CD14-positive monocyte (primary cell): ENCODE data around the gene CHRNB1. TPM values are rescaled to one million over a fixed set of nuclear protein-coding genes. Genes with fewer than 3 reads are reported as not detected.

Source experiments
- DNase-seq, 3 donors: peaks; one replicate each; pipeline ENCODE4 v3.0.0-alpha.2; 2011 to 2022
- H2AFZ ChIP-seq: 2 replicates; pipeline ENCODE4 v1.6.0; 2012; ENCODE audit warnings: mild to moderate bottlenecking, low read depth, low read length, inconsistent platforms; ENCODE audit not compliant: insufficient read depth, poor library complexity, severe bottlenecking
- H3K27ac ChIP-seq, 2 donors: 1 replicate in 1 of 2; 2 replicates in 1 of 2; pipeline ENCODE4 v1.5.1; 2012 to 2013; ENCODE audit warnings: low read length in 2 of 2, control low read depth in 1 of 2, inconsistent platforms in 1 of 2, low read depth in 1 of 2, mild to moderate bottlenecking in 1 of 2
- H3K27me3 ChIP-seq, 2 donors: one replicate each; pipeline versions ENCODE4 v1.6.0 to v1.6.1; 2011 to 2013; ENCODE audit warnings: low read length in 2 of 2; ENCODE audit not compliant: control insufficient read depth in 2 of 2, insufficient read depth in 2 of 2
- H3K36me3 ChIP-seq, 2 donors: replicated peaks in 1 of 2; 1 replicate in 1 of 2; 2 replicates in 1 of 2; pipeline versions ENCODE4 v1.5.1 to v1.6.1; 2012 to 2013; ENCODE audit warnings: low read length in 2 of 2, control low read depth in 1 of 2, inconsistent platforms in 1 of 2, mild to moderate bottlenecking in 1 of 2; ENCODE audit not compliant: insufficient read depth in 2 of 2, control insufficient read depth in 1 of 2
- H3K4me1 ChIP-seq, 2 donors: 1 replicate in 1 of 2; 2 replicates in 1 of 2; pipeline versions ENCODE4 v1.5.1 to v1.6.1; 2012 to 2013; ENCODE audit warnings: low read length in 2 of 2, control low read depth in 1 of 2, inconsistent platforms in 1 of 2, mild to moderate bottlenecking in 1 of 2, moderate library complexity in 1 of 2; ENCODE audit not compliant: insufficient read depth in 2 of 2, control insufficient read depth in 1 of 2
- H3K4me2 ChIP-seq: replicated peaks from 2 replicates; pipeline ENCODE3; 2012; ENCODE audit warnings: low read length, moderate library complexity, mild to moderate bottlenecking; ENCODE audit not compliant: poor library complexity, severe bottlenecking; ENCODE audit errors: extremely low read depth
- H3K4me3 ChIP-seq, 3 experiments: fragments of 200-600 bp in 1 of 3; sonication (generic) in 1 of 3; replicated peaks in 1 of 3; 1 replicate in 2 of 3; 2 replicates in 1 of 3; pipeline ENCODE4 v1.5.1; 2011 to 2013; ENCODE audit warnings: low read length in 3 of 3, mild to moderate bottlenecking in 3 of 3, control low read depth in 2 of 3, low read depth in 2 of 3, inconsistent platforms in 1 of 3, moderate library complexity in 1 of 3
- H3K79me2 ChIP-seq: 2 replicates; pipeline ENCODE4 v1.6.0; 2012; ENCODE audit warnings: mild to moderate bottlenecking, control low read depth, inconsistent platforms, low read length, moderate library complexity; ENCODE audit not compliant: insufficient read depth
- H3K9ac ChIP-seq: 2 replicates; pipeline ENCODE4 v1.6.0; 2017; ENCODE audit warnings: low read length, mild to moderate bottlenecking; ENCODE audit not compliant: insufficient read depth, poor library complexity, severe bottlenecking
- H3K9me3 ChIP-seq, 2 donors: replicated peaks in 1 of 2; 1 replicate in 1 of 2; 2 replicates in 1 of 2; pipeline versions ENCODE4 v1.5.1 to v1.6.1; 2012 to 2013; ENCODE audit warnings: low read length in 2 of 2, control low read depth in 1 of 2; ENCODE audit not compliant: control insufficient read depth in 1 of 2, insufficient read depth in 1 of 2
- H4K20me1 ChIP-seq: 2 replicates; pipeline ENCODE4 v1.6.0; 2012; ENCODE audit warnings: mild to moderate bottlenecking, low read length, control low read depth, moderate library complexity; ENCODE audit not compliant: insufficient read depth
- H3K27ac Mint-ChIP-seq, 7 donors: one replicate each; pipeline ENCODE4 v1.8.0; 2020; ENCODE audit warnings: mild to moderate bottlenecking in 7 of 7, mixed read lengths in 7 of 7, moderate library complexity in 6 of 7, inconsistent platforms in 2 of 7
- H3K27me3 Mint-ChIP-seq, 3 donors: one replicate each; pipeline ENCODE4 v1.8.0; 2021 to 2022; ENCODE audit warnings: low read depth in 3 of 3, mild to moderate bottlenecking in 3 of 3, mixed read lengths in 3 of 3, moderate library complexity in 3 of 3, inconsistent platforms in 1 of 3
- H3K36me3 Mint-ChIP-seq, 2 donors: one replicate each; pipeline ENCODE4 v1.8.0; 2020; ENCODE audit warnings: mixed read lengths in 2 of 2, inconsistent platforms in 1 of 2, mild to moderate bottlenecking in 1 of 2
- H3K4me1 Mint-ChIP-seq: one replicate; pipeline ENCODE4 v1.8.0; 2020; ENCODE audit warnings: mild to moderate bottlenecking, mixed read lengths
- H3K4me3 Mint-ChIP-seq, 2 donors: one replicate each; pipeline ENCODE4 v1.8.0; 2020; ENCODE audit warnings: mild to moderate bottlenecking in 2 of 2, mixed read lengths in 2 of 2, moderate library complexity in 1 of 2
- H3K9me3 Mint-ChIP-seq, 7 donors: one replicate each; pipeline ENCODE4 v1.8.0; 2020 to 2022; ENCODE audit warnings: mixed read lengths in 7 of 7, mild to moderate bottlenecking in 6 of 7, moderate library complexity in 6 of 7, inconsistent platforms in 2 of 7
- WGBS: methylation state at CpG from one replicate; pipeline ENCODE4 v1.1.5; 2013; ENCODE audit warnings: missing lambda C conversion rate; ENCODE audit not compliant: insufficient coverage; 5-methylcytosine and 5-hydroxymethylcytosine counted together
- intact Hi-C, 2 donors: fragments of 100-400 bp; cut with micrococcal nuclease; formaldehyde crosslinking; loops; one replicate each; pipeline versions ENCODE4 v1.15.0 to v1.15.1; 2023
- polyA plus RNA-seq, 3 donors: library from polyadenylated mRNA; depleted of rRNA in 1 of 3; unstranded in 2 of 3; stranded (reverse) in 1 of 3; fragments of 300-500 nt in 2 of 3; fragments of >200 nt in 1 of 3; fragmentation: Illumina TruSeq in 2 of 3; gene quantifications; 1 replicate in 2 of 3; 2 replicates in 1 of 3; pipeline ENCODE4 v1.2.3, GENCODE V29; 2012 to 2021
- TF ChIP-seq, protein P1 (sequence below): fragments of 200-600 bp; IDR thresholded peaks from one replicate; pipeline ENCODE4 v1.8.0; 2022; ENCODE audit warnings: antibody characterized with exemption, mild to moderate bottlenecking

CHRNB1 gene
- polyA plus RNA-seq, 3 donors, result 9.3 to 15.7 (median 14.7) TPM

DNA sequence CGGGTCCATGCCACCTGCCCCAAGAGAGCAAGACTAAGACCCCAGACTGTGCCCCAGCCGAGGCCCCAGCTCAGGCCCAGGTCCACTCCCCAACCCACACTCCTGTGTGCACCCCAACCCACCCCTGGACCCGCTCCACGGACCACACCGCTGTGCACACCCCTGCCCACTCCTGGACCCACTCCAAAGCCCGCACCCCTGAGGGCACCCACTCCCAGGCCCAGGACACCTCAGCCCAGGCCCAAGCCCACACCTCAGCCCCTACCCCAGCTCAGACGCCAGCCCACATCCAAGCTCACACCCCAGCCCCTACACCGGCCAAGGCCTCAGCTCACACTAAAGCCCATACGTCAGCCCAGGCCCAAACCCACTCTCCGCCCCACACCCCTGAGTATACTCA lies 15.1 kb upstream of the CHRNB1 start:
- DNase-seq, result no peak

DNA sequence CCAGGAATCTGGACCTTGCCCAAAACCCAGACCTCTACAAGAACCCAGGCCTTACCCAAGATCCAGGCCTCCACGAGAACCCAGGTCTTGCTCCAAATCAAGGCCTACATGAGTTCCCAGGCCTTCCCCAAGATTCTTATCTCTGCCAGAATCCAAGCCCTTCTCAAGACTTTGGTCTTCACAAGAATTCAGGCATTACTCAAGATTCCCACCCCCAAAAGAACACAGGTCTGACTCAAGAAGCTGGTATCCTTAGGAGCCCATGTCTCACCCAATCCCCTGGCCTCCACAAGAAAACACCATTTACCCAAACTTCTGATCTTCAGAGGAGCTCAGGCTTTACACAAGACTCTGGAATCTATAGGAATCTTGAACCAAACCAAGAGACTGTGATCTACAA lies 13.6 kb upstream of the CHRNB1 start:
- Histone ChIP-seq H3K4me2 (no peak overlapping the region), H3K4me1 (peaks cover 10 to 12% of the 10 kb centered on the region in 2 donors), H2AFZ (no peak overlapping the region), H3K36me3 (no peaks in the 10 kb centered on the region), H3K27me3 (no peaks in the 10 kb centered on the region), H3K79me2 (peaks cover 4% of the 10 kb centered on the region), H4K20me1 (peaks cover under 1% of the 10 kb centered on the region), H3K9ac (no peak overlapping the region), H3K27ac (no peak overlapping the region), H3K9me3 (no peaks in the 10 kb centered on the region), H3K4me3 (no peak overlapping the region)
- DNase-seq, result no peak
- peaks cover 11% of the 10 kb centered on the region for H3K4me1 Mint-ChIP-seq
- intact Hi-C loops, result loop anchor here in 1 of 2 donors (5.0 to 10.0 kb wide), 3 partner anchors 44 to 254 kb away; partner anchors contain the start of genes SENP3, TP53 and WRAP53
- no peak overlapping the region for H3K4me3 Mint-ChIP-seq
- 100% methylated on average over 1 of the region's 1 CpG for WGBS
- H3K36me3 Mint-ChIP-seq, result no peaks in the 10 kb centered on the region
- H3K27me3 Mint-ChIP-seq, result no peaks in the 10 kb centered on the region
- TF ChIP-seq, protein P1, sequence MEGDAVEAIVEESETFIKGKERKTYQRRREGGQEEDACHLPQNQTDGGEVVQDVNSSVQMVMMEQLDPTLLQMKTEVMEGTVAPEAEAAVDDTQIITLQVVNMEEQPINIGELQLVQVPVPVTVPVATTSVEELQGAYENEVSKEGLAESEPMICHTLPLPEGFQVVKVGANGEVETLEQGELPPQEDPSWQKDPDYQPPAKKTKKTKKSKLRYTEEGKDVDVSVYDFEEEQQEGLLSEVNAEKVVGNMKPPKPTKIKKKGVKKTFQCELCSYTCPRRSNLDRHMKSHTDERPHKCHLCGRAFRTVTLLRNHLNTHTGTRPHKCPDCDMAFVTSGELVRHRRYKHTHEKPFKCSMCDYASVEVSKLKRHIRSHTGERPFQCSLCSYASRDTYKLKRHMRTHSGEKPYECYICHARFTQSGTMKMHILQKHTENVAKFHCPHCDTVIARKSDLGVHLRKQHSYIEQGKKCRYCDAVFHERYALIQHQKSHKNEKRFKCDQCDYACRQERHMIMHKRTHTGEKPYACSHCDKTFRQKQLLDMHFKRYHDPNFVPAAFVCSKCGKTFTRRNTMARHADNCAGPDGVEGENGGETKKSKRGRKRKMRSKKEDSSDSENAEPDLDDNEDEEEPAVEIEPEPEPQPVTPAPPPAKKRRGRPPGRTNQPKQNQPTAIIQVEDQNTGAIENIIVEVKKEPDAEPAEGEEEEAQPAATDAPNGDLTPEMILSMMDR, result no peak
- no peak overlapping the region for H3K27ac Mint-ChIP-seq
- no peaks in the 10 kb centered on the region for H3K9me3 Mint-ChIP-seq

More for the DNA sequence above, 15.1 kb upstream of the CHRNB1 start:
- Histone ChIP-seq H3K9ac (no peak overlapping the region), H4K20me1 (no peaks in the 10 kb centered on the region), H3K79me2 (no peaks in the 10 kb centered on the region), H3K36me3 (no peaks in the 10 kb centered on the region), H3K9me3 (no peaks in the 10 kb centered on the region), H3K27me3 (no peaks in the 10 kb centered on the region), H3K4me3 (no peak overlapping the region), H3K27ac (no peak overlapping the region), H2AFZ (no peak overlapping the region), H3K4me1 (peaks cover 0 to 3% of the 10 kb centered on the region in 2 donors), H3K4me2 (no peak overlapping the region)
- no peaks in the 10 kb centered on the region for H3K9me3 Mint-ChIP-seq
- intact Hi-C loops, result loop anchor here in 1 of 2 donors (5.0 to 10.0 kb wide), 3 partner anchors 42 to 255 kb away; partner anchors contain the start of genes SENP3, TP53 and WRAP53
- no peak overlapping the region for H3K4me3 Mint-ChIP-seq
- WGBS, result 96% methylated on average over 10 of the region's 10 CpGs
- no peaks in the 10 kb centered on the region for H3K36me3 Mint-ChIP-seq
- peaks cover under 1% of the 10 kb centered on the region for H3K4me1 Mint-ChIP-seq
- no peak overlapping the region for H3K27ac Mint-ChIP-seq
- TF ChIP-seq, protein P1, result no peak
- H3K27me3 Mint-ChIP-seq, result peaks cover 0 to 3% (median 0%) of the 10 kb centered on the region in 3 donors
